ENCODE measurements around the gene RBM20.

The RBM20 gene

DNA sequence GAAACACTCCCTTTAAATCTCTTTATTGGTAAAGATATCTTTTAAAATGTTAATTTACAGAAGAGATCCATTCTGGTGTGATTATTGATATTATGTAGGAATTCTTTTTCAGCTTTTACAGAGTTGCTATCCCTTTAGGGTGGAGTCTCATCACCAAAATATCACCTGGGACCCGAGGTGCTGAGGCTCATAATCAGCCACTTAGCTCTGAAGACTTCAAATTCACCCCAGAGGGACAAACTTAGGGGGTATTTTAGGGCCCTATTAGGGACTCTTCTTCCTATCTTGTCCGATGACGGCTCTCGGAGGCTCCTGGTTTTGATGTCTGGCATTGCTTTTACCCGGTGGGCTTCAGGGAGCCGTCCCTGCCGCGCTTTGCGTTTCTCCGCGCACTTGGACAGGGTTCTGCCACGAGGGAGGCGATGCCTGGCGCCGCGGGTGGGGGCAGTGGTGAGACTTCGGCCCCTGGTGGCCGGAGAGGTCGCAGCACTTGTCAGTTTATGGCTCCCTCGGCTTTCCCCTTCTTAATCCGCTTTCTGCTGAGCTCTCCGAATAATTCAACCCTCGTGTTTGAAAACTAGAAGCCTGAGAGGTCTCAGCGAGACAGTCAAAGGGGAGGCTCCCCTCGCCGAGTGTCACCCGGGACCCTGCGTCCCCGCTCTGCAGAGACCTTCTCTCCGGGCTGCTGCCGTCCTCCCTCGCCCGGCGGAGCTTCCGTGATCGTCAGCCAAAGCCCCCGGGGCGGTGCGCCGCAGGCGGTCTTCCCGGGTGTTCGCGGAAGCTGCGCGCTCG is 27.8 kb downstream of the RBM20 start:
- peak overlapping the region; percentile 73 for H3K4me3 ChIP-seq (ENCODE audit: low read depth, low read length)
- H3K36me3 ChIP-seq (replicated peaks), result no peaks in the 10 kb centered on the region
- no peaks in the 10 kb centered on the region for H3K27me3 ChIP-seq (replicated peaks)
- in situ Hi-C loops (cut with HindIII; ENCODE audit: low pct_ligation_motif_present, low sequenced_read_pairs), result no loop called here
- TF ChIP-seq, protein P1, sequence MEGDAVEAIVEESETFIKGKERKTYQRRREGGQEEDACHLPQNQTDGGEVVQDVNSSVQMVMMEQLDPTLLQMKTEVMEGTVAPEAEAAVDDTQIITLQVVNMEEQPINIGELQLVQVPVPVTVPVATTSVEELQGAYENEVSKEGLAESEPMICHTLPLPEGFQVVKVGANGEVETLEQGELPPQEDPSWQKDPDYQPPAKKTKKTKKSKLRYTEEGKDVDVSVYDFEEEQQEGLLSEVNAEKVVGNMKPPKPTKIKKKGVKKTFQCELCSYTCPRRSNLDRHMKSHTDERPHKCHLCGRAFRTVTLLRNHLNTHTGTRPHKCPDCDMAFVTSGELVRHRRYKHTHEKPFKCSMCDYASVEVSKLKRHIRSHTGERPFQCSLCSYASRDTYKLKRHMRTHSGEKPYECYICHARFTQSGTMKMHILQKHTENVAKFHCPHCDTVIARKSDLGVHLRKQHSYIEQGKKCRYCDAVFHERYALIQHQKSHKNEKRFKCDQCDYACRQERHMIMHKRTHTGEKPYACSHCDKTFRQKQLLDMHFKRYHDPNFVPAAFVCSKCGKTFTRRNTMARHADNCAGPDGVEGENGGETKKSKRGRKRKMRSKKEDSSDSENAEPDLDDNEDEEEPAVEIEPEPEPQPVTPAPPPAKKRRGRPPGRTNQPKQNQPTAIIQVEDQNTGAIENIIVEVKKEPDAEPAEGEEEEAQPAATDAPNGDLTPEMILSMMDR (IDR thresholded peaks at IDR 0.05; ENCODE audit: low read depth, low read length, missing control alignments), result peak; percentile 99
- peak; percentile 69 for DNase-seq
- H3K27ac ChIP-seq, result no peak overlapping the region

DNA sequence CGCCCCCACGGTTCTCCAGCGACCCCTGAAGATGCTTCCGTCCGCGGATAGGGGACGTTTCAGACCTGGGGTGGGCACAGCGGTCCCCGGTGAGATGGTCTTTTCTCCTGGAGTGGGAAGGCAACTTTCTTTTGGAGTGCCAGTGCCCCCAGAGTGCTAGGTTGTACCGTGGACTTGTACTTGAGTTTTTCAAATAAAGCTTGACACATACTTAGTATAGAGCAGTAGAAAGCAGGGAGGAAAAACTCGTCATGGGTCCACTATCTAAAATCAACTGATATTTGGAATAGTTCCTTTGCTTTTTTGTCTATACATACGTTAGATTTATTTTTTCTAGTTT is 28.4 kb downstream of the RBM20 start:
- DNase-seq, result no peak
- in situ Hi-C loops (cut with HindIII; ENCODE audit: low pct_ligation_motif_present, low sequenced_read_pairs), result no loop called here
- TF ChIP-seq, protein P1 (IDR thresholded peaks at IDR 0.05; ENCODE audit: low read depth, low read length, missing control alignments), result no peak
- no peaks in the 10 kb centered on the region for H3K27me3 ChIP-seq (replicated peaks)
- no peaks in the 10 kb centered on the region for H3K36me3 ChIP-seq (replicated peaks)
- peak overlapping the region; percentile 73 for H3K4me3 ChIP-seq (ENCODE audit: low read depth, low read length)
- no peak overlapping the region for H3K27ac ChIP-seq

DNA sequence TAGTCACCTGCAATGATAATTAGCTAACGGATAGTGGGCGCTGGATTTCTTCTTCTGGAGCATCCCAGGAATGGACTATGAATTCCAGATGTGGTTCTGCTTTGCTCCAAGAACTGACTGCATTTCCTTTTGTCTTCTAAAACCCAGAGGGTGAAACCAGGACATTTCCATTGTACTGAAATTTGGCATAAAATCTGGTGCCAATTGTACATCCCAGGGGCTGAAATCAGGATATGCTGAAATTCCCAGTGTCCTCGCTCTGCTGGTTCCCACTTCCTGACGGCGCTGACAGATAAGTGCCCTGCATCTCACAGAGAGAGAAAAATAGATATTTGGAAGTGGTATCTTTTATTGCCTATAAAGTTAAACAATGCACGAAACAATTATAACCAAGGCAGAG is 31.9 kb downstream of the RBM20 start:
- no peak overlapping the region for H3K4me3 ChIP-seq (ENCODE audit: low read depth, low read length)
- no peak for DNase-seq
- TF ChIP-seq, protein P1 (IDR thresholded peaks at IDR 0.05; ENCODE audit: low read depth, low read length, missing control alignments), result no peak
- in situ Hi-C loops (cut with HindIII; ENCODE audit: low pct_ligation_motif_present, low sequenced_read_pairs), result no loop called here
- H3K27me3 ChIP-seq (replicated peaks), result no peaks in the 10 kb centered on the region
- H3K36me3 ChIP-seq (replicated peaks), result no peaks in the 10 kb centered on the region
- H3K27ac ChIP-seq, result no peak overlapping the region

DNA sequence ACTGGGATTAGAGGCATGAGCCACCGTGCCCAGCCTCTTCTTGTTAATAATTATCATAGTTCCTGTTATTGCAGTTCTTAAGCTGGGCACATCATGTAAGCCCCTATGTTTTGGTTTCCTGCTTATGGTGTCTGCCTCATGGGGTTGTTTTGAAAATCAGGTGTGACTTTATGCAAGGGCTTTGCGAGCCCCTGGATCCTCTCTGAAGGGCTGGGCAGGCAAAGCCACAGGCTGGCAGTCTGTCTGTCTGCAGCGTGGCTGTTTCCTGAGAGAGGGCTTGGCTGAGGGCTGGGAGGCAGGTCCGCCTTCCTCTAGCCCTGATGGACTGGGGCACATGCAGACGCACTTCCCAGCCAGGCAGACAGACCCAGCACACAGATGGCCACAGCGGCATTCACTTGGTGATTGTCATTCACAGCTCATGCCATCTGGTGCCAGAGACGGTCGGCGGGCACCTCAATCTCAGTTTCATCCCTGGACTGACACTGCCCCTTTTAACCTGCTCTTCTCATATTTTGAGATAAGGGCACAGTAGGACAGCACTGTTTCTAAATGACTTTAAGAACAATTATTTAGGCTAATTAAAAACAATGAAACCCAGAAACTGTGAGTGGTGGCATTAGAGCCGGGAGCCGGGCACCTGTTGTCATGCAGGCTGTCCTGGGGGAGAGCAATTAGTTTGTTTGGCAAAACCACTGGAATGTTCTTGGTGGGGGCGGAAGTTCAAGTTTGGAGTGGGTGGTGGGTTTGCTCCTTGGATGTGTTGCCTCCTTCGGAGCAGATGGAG is 35.5 kb downstream of the RBM20 start:
- Histone ChIP-seq H3K36me3 (replicated peaks) (no peaks in the 10 kb centered on the region), H3K27ac (no peak overlapping the region), H3K27me3 (replicated peaks) (no peaks in the 10 kb centered on the region), H3K4me3 (ENCODE audit: low read depth, low read length) (no peak overlapping the region)
- TF ChIP-seq, protein P1 (IDR thresholded peaks at IDR 0.05; ENCODE audit: low read depth, low read length, missing control alignments), result no peak
- no peak for DNase-seq
- in situ Hi-C loops (cut with HindIII; ENCODE audit: low pct_ligation_motif_present, low sequenced_read_pairs), result no loop called here

DNA sequence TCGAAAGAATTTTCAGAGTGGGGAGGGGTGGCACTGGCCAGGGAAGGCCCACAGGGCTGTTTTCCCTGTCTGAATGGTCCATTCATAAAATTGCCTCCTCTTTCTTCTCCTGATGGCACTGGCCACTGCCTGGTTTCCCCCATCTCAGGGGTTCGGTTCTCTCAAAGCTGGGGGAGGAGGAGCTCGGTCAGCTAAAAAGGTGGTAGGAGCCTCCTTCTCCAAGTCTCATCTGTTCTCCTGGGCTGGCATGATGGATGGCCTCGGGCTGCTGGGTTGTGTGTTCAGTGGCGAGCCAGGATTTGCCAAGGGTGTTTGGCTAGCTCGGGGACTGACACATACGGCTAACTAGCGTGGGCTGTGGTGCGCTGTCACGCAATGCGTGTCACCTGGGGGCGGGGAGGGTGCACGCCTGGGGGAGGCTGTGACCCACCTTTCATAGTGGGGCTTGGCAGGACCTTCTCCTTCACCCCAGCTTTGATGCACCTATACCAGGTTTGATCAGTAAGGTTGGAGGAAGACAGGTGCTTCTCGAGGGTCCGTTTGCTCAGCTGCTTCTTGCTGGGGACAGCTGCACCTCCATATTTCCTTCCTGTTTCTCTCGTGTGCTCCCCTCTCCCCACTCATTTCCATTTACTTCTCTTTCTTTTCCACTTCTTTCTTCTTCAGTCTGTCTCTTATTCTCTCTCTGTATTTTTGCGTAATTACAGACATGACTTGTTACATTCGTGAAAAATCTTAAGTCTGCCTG is 36.3 kb downstream of the RBM20 start:
- TF ChIP-seq, protein P1 (IDR thresholded peaks at IDR 0.05; ENCODE audit: low read depth, low read length, missing control alignments), result no peak
- H3K27me3 ChIP-seq (replicated peaks), result no peaks in the 10 kb centered on the region
- no peak overlapping the region for H3K27ac ChIP-seq
- DNase-seq, result no peak
- H3K4me3 ChIP-seq (ENCODE audit: low read depth, low read length), result no peak overlapping the region
- no peaks in the 10 kb centered on the region for H3K36me3 ChIP-seq (replicated peaks)
- in situ Hi-C loops (cut with HindIII; ENCODE audit: low pct_ligation_motif_present, low sequenced_read_pairs), result no loop called here

Measured in brain microvascular endothelial cell (primary cell).